ENCODE results near the gene ETHE1.
A peak's percentile ranks its signal among the peaks of the same experiment; 100 is the strongest.

Gene ETHE1

DNA sequence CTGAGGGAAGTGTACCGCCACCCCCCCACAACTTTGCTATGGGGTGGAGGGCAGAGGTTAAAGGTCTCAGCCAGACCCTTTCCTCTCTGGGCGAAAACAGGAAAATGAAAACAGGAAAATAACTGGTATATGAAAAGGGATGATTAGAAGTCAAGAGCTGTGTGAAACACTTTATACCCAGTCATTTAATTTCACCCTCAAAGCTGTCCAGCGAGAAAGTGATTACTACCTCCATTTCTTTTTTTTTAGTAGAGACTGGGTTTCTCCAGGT, 21.9 kb downstream of the ETHE1 start:
- TF ChIP-seq, protein P1, sequence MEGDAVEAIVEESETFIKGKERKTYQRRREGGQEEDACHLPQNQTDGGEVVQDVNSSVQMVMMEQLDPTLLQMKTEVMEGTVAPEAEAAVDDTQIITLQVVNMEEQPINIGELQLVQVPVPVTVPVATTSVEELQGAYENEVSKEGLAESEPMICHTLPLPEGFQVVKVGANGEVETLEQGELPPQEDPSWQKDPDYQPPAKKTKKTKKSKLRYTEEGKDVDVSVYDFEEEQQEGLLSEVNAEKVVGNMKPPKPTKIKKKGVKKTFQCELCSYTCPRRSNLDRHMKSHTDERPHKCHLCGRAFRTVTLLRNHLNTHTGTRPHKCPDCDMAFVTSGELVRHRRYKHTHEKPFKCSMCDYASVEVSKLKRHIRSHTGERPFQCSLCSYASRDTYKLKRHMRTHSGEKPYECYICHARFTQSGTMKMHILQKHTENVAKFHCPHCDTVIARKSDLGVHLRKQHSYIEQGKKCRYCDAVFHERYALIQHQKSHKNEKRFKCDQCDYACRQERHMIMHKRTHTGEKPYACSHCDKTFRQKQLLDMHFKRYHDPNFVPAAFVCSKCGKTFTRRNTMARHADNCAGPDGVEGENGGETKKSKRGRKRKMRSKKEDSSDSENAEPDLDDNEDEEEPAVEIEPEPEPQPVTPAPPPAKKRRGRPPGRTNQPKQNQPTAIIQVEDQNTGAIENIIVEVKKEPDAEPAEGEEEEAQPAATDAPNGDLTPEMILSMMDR (IDR thresholded peaks at IDR 0.05): no peak
- TF ChIP-seq ZFX (IDR thresholded peaks at IDR 0.05; ENCODE audit: borderline replicate concordance): no peak
- peak overlapping the region; percentile 68 for H3K27ac ChIP-seq

DNA sequence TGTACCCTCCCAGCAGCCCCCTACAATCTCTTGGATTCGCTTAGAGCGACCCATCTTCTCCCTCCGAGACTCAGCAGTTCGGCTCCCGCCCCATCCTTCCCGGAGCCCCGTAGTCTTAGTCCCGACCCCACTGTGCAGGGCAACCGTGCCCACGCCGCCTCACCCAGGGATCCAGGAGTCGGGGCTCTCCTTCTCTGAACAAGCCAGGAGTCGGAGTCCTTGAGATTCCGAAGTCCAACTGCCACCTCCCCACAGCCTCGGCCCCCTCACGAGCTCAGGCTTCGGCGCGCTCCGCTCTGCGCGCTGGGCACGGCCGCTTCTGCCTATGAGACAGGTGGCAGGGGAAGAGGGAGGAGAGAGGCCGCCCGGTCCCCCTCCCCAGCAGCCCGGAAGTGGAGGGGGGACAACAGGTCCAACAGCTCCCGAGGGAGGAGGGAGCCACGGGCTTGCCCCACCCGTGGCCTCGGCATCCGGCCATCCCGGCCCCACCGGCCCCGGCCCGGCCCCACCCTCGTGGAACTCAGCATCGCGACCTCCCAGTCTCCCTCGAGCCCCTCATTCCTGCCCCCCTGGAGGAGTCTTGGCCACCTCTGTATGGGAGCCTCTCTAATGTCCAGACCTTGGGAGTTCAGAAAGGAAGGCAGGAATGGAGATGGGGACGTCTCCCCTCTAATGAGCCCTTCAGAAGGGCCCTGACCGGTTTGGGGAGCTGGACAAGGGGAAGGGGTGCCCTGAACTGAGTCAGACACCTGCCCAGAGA, 22.4 kb downstream of the ETHE1 start, which contains the start of gene PHLDB3:
PHLDB3 (minus strand) TSS at position 321 of the 760 bp plus-strand sequence. CDS start 628 bp downstream, outside the sequence.
- TF ChIP-seq, protein P1 (IDR thresholded peaks at IDR 0.05): peak; percentile 33; the same call in 1 of the 2 replicates
- no peak for TF ChIP-seq ZFX (IDR thresholded peaks at IDR 0.05; ENCODE audit: borderline replicate concordance)
- H3K27ac ChIP-seq: peak within 1 kb of the TSS; percentile 68

DNA sequence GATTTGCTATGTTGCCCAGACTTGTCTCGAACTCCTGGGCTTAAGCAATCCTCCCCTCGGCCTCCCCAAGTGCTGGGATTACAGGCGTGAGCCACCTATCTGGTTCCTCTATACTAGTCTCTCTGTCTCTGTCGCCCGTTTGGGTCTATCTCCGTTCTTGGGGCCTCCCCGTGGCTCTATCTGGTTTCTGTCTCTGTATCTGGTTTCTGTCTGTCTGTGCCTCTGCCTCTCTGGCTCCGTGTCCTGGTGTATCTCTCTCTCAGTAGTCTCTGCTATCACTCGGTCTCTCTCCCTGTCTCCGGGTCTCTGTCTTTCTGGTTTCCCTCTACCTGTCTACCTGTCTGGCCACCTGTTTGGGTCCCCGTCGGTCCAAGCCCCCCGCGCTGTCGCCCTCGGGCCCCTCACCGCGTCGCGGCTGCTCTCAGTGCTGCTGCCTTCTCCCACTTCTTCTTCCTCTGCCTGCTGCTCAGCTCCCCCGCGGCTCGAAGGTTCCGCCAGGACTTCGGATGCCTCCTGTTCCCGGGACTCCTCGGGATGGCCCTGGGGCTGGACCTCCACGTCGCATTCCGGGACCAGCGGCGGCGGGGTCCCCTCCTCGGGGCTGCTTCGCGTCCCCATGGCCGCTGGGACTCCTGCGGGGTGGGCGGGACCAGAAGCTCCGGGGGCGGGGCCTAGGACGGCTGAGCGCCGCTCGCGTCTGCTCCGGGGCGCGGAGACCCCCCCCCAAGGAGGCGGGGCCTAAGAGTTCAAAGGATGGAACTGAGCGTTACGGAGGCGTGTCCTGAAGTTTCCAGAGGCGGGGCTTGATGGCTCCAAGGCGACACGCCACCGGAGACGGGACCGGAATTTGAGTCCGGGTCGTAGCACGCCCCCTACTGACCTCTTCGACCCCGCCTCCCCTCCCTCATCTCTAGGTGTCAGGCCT, 23.2 kb downstream of the ETHE1 start:
- H3K27ac ChIP-seq: peak overlapping the region; percentile 68
- TF ChIP-seq, protein P1 (IDR thresholded peaks at IDR 0.05): peak; percentile 64
- no peak for TF ChIP-seq ZFX (IDR thresholded peaks at IDR 0.05; ENCODE audit: borderline replicate concordance)

DNA sequence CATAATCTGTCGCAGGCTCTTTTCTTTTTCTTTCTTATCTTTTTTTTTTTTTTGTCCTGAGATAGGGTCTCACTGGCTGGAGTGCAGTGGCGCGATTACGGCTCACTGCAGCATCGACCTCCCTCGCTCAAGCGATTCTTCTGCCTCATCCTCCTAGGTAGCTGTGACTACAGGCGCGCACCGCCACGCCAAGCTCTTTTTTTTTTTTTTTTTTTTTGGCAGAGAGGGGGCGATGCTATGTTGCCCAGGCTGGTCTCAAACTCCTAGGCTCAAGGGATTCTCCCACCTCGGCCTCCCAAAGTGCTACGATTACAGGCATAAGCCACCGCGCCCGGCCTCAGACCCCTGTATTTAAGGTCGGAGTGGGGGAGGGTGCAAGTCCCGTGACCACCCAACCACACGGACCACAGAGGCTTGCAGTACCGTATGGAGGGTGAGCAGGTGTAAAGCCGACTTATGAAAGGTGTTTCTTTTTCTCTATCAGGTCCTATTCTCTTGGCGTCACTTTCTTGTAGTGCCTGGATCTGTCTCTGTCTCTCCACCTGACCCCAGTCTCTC, 24.5 kb downstream of the ETHE1 start:
- TF ChIP-seq, protein P1 (IDR thresholded peaks at IDR 0.05): no peak
- TF ChIP-seq ZFX (IDR thresholded peaks at IDR 0.05; ENCODE audit: borderline replicate concordance): no peak
- H3K27ac ChIP-seq: no peak overlapping the region

DNA sequence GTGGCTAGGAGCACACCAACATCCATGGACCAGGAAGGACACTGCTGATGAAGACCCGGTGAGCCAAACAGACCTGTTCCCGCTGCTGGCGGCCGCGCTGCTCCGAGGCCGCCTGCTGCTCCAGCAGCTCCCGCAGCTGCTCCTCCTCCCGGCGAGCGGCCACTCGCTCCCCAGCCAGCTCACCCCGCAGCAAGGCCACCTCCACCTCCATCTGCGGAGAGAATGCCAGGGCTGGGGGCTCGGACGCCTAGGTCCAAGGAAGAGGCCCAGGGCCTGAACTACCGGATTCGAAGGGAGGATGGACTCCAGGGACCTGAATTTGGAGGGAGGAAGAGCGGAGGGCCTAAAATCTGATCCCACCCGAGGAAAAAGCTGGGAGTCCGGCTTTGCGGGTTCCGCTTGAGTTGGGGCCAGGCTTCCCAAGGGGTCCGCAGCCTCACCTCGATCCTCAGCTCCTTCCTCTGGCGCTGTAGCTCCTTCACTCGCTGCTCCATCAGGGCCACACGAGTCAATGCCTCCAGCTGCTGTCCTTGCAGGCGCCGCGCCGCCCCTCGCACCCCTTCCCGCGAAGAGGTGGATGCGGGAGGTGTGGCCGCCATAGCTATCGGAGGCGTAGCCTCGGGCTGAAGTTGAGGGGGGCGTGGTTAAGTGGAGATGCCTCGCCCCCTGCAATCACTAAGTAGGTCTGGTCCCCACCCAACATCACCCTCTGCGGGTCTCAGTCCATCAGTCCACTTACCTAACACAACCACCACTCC, 25.2 kb downstream of the ETHE1 start:
- TF ChIP-seq, protein P1 (IDR thresholded peaks at IDR 0.05): no peak
- no peak for TF ChIP-seq ZFX (IDR thresholded peaks at IDR 0.05; ENCODE audit: borderline replicate concordance)
- H3K27ac ChIP-seq: no peak overlapping the region

DNA sequence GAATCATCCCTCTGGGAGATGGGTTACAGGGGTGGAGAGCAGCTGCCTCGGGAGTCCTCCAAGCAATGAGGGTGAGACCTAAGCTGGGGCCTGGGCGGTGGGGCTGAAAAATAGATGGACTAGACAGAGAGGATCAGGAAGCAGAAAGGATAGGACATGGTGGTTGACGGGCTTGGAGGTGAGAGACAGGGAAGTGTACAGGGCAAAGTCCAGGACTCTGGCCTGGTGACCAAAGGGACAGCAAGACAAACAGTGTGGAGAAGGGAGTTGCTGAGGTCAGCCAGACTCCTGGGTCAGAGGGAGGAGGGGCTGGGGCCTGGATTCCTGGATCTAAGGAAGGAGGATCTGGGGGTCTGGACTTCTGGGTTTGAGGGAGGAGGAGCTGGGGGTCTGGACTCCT, 28.0 kb downstream of the ETHE1 start:
- no peak overlapping the region for H3K27ac ChIP-seq
- no peak for TF ChIP-seq ZFX (IDR thresholded peaks at IDR 0.05; ENCODE audit: borderline replicate concordance)
- TF ChIP-seq, protein P1 (IDR thresholded peaks at IDR 0.05): no peak

Data from 22Rv1 (cell line).